HL-60 (cell line): ENCODE results near the gene DES.

Experiments
- CTCF ChIP-seq: IDR thresholded peaks from one replicate; pipeline ENCODE4 v1.5.1; 2011; ENCODE audit warnings: low read length, control low read depth, inconsistent platforms; ENCODE audit not compliant: insufficient read depth
- GABPA ChIP-seq: IDR thresholded peaks from 2 replicates; pipeline ENCODE4 v1.6.1; 2012; ENCODE audit warnings: low read depth
- POLR2AphosphoS5 ChIP-seq: IDR thresholded peaks from 2 replicates; pipeline ENCODE4 v1.6.1; 2012; ENCODE audit warnings: low read depth
- SPI1 ChIP-seq: IDR thresholded peaks from 2 replicates; pipeline ENCODE4 v1.6.1; 2012; ENCODE audit warnings: low read depth, mild to moderate bottlenecking, borderline replicate concordance

- TF ChIP-seq CTCF (no peak), POLR2AphosphoS5 (no peak), SPI1 (no peak), GABPA (no peak)
Measured at GRCh38 chr2:219443697-219444023, 25.5 kb downstream of the DES start.
